ENCODE data around the gene ATP6V1A. TPM values are rescaled to one million over a fixed set of nuclear protein-coding genes. Genes with fewer than 3 reads are reported as not detected.

The ATP6V1A gene
- total and polyA plus RNA-seq, 4 donors: 23.1 to 99.6 (median 50.4) TPM

- no peaks in the 10 kb centered on the region for H3K36me3 ChIP-seq (ENCODE audit: control insufficient read depth in 4 of 4, insufficient read depth in 4 of 4, low read length in 4 of 4)
- no peak for DNase-seq
- H3K9me3 ChIP-seq (ENCODE audit: control insufficient read depth in 4 of 4, insufficient read depth in 3 of 4, low read length in 3 of 4): peaks cover 0 to 5% (median 2%) of the 10 kb centered on the region in 4 donors
- no peaks in the 10 kb centered on the region for H3K4me1 ChIP-seq (ENCODE audit: control insufficient read depth in 5 of 5, insufficient read depth in 5 of 5, low read length in 5 of 5)
- ATAC-seq (ENCODE audit: insufficient read depth, low FRiP score): no peak
- H3K4me3 ChIP-seq: no peak overlapping the region
- WGBS, 2 donors: 71 to 90% methylated on average over 5 of the region's 5 CpGs
- no peaks in the 10 kb centered on the region for H3K27me3 ChIP-seq (ENCODE audit: control insufficient read depth in 3 of 3, insufficient read depth in 3 of 3, low read length in 2 of 3)
- no peak overlapping the region for H3K27ac ChIP-seq (ENCODE audit: low read depth in 1 of 2, low read length in 1 of 2)
- TF ChIP-seq CTCF (IDR thresholded peaks at IDR 0.05; ENCODE audit: control extremely low read depth, extremely low read depth): no peak
- H3K9ac ChIP-seq (ENCODE audit: insufficient read depth in 1 of 2, low read length in 2 of 2): no peak overlapping the region
Observed at GRCh38 chr3:113754494-113755159, 7.8 kb downstream of the ATP6V1A start.

GRCh38 chr3:113758389-113759024 is 11.7 kb downstream of the ATP6V1A start:
- TF ChIP-seq CTCF (IDR thresholded peaks at IDR 0.05; ENCODE audit: control extremely low read depth, extremely low read depth): no peak
- H3K9me3 ChIP-seq (ENCODE audit: control insufficient read depth in 4 of 4, insufficient read depth in 3 of 4, low read length in 3 of 4): peaks cover 0 to 5% (median 2%) of the 10 kb centered on the region in 4 donors

GRCh38 chr3:113764698-113765097 is 17.9 kb downstream of the ATP6V1A start:
- no peak overlapping the region for H3K27ac ChIP-seq (ENCODE audit: low read depth in 1 of 2, low read length in 1 of 2)

More at GRCh38 chr3:113758389-113759024, 11.7 kb downstream of the ATP6V1A start:
- no peak for ATAC-seq (ENCODE audit: insufficient read depth, low FRiP score)
- Histone ChIP-seq H3K27me3 (ENCODE audit: control insufficient read depth in 3 of 3, insufficient read depth in 3 of 3, low read length in 2 of 3) (no peaks in the 10 kb centered on the region), H3K9ac (ENCODE audit: insufficient read depth in 1 of 2, low read length in 2 of 2) (no peak overlapping the region), H3K27ac (ENCODE audit: low read depth in 1 of 2, low read length in 1 of 2) (no peak overlapping the region), H3K4me3 (no peak overlapping the region), H3K4me1 (ENCODE audit: control insufficient read depth in 5 of 5, insufficient read depth in 5 of 5, low read length in 5 of 5) (no peaks in the 10 kb centered on the region), H3K36me3 (ENCODE audit: control insufficient read depth in 4 of 4, insufficient read depth in 4 of 4, low read length in 4 of 4) (no peaks in the 10 kb centered on the region)
- DNase-seq: no peak
- WGBS, 2 donors: 95 to 97% methylated on average over 1 of the region's 1 CpG

More at GRCh38 chr3:113764698-113765097, 17.9 kb downstream of the ATP6V1A start:
- Histone ChIP-seq H3K27me3 (ENCODE audit: control insufficient read depth in 3 of 3, insufficient read depth in 3 of 3, low read length in 2 of 3) (no peaks in the 10 kb centered on the region), H3K36me3 (ENCODE audit: control insufficient read depth in 4 of 4, insufficient read depth in 4 of 4, low read length in 4 of 4) (peaks cover 0 to 4% (median under 1%) of the 10 kb centered on the region in 4 donors), H3K4me1 (ENCODE audit: control insufficient read depth in 5 of 5, insufficient read depth in 5 of 5, low read length in 5 of 5) (no peaks in the 10 kb centered on the region), H3K4me3 (no peak overlapping the region), H3K9me3 (ENCODE audit: control insufficient read depth in 4 of 4, insufficient read depth in 3 of 4, low read length in 3 of 4) (no peaks in the 10 kb centered on the region), H3K9ac (ENCODE audit: insufficient read depth in 1 of 2, low read length in 2 of 2) (no peak overlapping the region)
- 95 to 98% methylated on average over 2 of the region's 2 CpGs for WGBS, 2 donors
- ATAC-seq (ENCODE audit: insufficient read depth, low FRiP score) (no peak), DNase-seq (no peak)
- TF ChIP-seq CTCF (IDR thresholded peaks at IDR 0.05; ENCODE audit: control extremely low read depth, extremely low read depth): no peak

Measured in lung (tissue), 12 donors.